GM12878 (cell line): ENCODE results near the gene ARL15. TPM values are rescaled to one million over a fixed set of nuclear protein-coding genes. Genes with fewer than 3 reads are reported as not detected.

Experiments
- ATAC-seq: fragments of 200-7000 bp; cut with Tn5 transposase; 3 replicates; pipeline ENCODE4 v1.9.1; 2020; ENCODE audit warnings: mild to moderate bottlenecking, moderate library complexity
- BruUV-seq: library from RNA; stranded (reverse); fragments of 400-500 nt; replicated peaks from 2 replicates; lab custom pipeline; 2021; lab: Mats Ljungman, UMichigan
- CTCF ChIA-PET: fragments of 300-600 bp; sonication (Branson Sonifier 250); formaldehyde crosslinking; extraction: SDS; loops from one replicate; lab custom pipeline; 2021; ENCODE audit warnings: inconsistent platforms; lab: Yijun Ruan, JAX
- POLR2A ChIA-PET: fragments of 350-600 bp; formaldehyde crosslinking; extraction: SDS; loops from one replicate; lab custom pipeline; 2021; ENCODE audit warnings: inconsistent platforms; lab: Charles Lee
- RAD21 ChIA-PET: fragments of 300-600 bp; sonication (Branson Sonifier 250); formaldehyde crosslinking; loops from one replicate; lab custom pipeline; 2023; ENCODE audit warnings: antibody characterized with exemption; ENCODE audit not compliant: unreplicated experiment; lab: Charles Lee
- SMC1A ChIA-PET: fragments of 300-600 bp; sonication (Branson Sonifier 250); formaldehyde crosslinking; loops from one replicate; lab custom pipeline; 2023; ENCODE audit not compliant: unreplicated experiment, uncharacterized antibody; lab: Charles Lee
- DNase-seq: peaks from one replicate; pipeline ENCODE4 v3.0.0-alpha.2; 2011; ENCODE audit warnings: low read depth, low spot score
- FAIRE-seq: peaks from 3 replicates; lab custom pipeline; 2011; peaks lifted over from hg19 to GRCh38; lab: Jason Lieb, UNC
- H2AFZ ChIP-seq: 2 replicates; pipeline ENCODE4 v1.6.0; 2011; ENCODE audit warnings: low read depth, low read length, control low read depth; ENCODE audit not compliant: control insufficient read depth
- H3K27ac ChIP-seq: 2 replicates; pipeline ENCODE4 v1.5.1; 2011; ENCODE audit warnings: control low read depth; ENCODE audit not compliant: control insufficient read depth, insufficient read depth
- H3K27me3 ChIP-seq, 2 experiments: replicated peaks in 1 of 2; 2 replicates each; pipeline versions ENCODE4 v1.6.0 to v1.6.1; 2011; ENCODE audit warnings: low read length in 1 of 2; ENCODE audit not compliant: control insufficient read depth in 2 of 2, insufficient read depth in 2 of 2
- H3K36me3 ChIP-seq, 2 experiments: 2 replicates each; pipeline ENCODE4 v1.5.1; 2011; ENCODE audit warnings: low read length in 1 of 2; ENCODE audit not compliant: control insufficient read depth in 2 of 2, insufficient read depth in 2 of 2
- H3K4me1 ChIP-seq: 2 replicates; pipeline ENCODE4 v1.6.1; 2011; ENCODE audit warnings: mild to moderate bottlenecking, low read length, moderate library complexity, mixed read lengths; ENCODE audit not compliant: control insufficient read depth, insufficient read depth
- H3K4me2 ChIP-seq: 2 replicates; pipeline ENCODE4 v1.6.0; 2011; ENCODE audit warnings: control low read depth; ENCODE audit not compliant: control insufficient read depth, insufficient read depth
- H3K4me3 ChIP-seq: fragments of 200-600 bp; sonication (generic); 2 replicates; pipeline ENCODE4 v1.5.1; 2016
- H3K79me2 ChIP-seq: 2 replicates; pipeline ENCODE4 v1.6.0; 2011; ENCODE audit warnings: low read length; ENCODE audit not compliant: control insufficient read depth, insufficient read depth
- H3K9ac ChIP-seq: 2 replicates; pipeline ENCODE4 v1.8.0; 2011; ENCODE audit warnings: low read length, control low read depth, mixed read lengths; ENCODE audit not compliant: control insufficient read depth, insufficient read depth
- H3K9me3 ChIP-seq: replicated peaks from 3 replicates; pipeline ENCODE4 v1.5.1; 2011; ENCODE audit warnings: mild to moderate bottlenecking, low read length; ENCODE audit not compliant: control insufficient read depth, insufficient read depth
- H4K20me1 ChIP-seq: 2 replicates; pipeline ENCODE4 v1.6.0; 2011; ENCODE audit not compliant: control insufficient read depth, insufficient read depth
- IRF5 ChIP-seq: fragments of 450-650 bp; IDR thresholded peaks from 2 replicates; pipeline ENCODE4 v1.6.1; 2017; ENCODE audit warnings: borderline replicate concordance
- MTA3 ChIP-seq: IDR thresholded peaks from 2 replicates; pipeline ENCODE4 v1.6.1; 2012; ENCODE audit warnings: low read length, inconsistent platforms, borderline replicate concordance
- NRF1 ChIP-seq: conservative IDR thresholded peaks from 2 replicates; pipeline ENCODE4 v1.6.1; 2011; ENCODE audit warnings: mild to moderate bottlenecking, low read depth, low read length, improper control_type of control experiment
- RELB ChIP-seq: fragments of 450-650 bp; IDR thresholded peaks from 2 replicates; pipeline ENCODE4 v1.6.1; 2017; ENCODE audit warnings: low read depth, mild to moderate bottlenecking, moderate library complexity
- SMAD1 ChIP-seq: fragments of 450-650 bp; IDR thresholded peaks from 2 replicates; pipeline ENCODE4 v1.6.1; 2018; ENCODE audit warnings: mild to moderate bottlenecking, low read depth; ENCODE audit not compliant: partially characterized antibody
- TAF1 ChIP-seq: IDR thresholded peaks from 2 replicates; pipeline ENCODE4 v1.6.1; 2011; ENCODE audit warnings: mild to moderate bottlenecking, low read depth, low read length, borderline replicate concordance
- TBL1XR1 ChIP-seq: IDR thresholded peaks from 2 replicates; pipeline ENCODE4 v1.6.1; 2012; ENCODE audit warnings: low read depth, low read length, improper control_type of control experiment
- ZNF622 ChIP-seq: fragments of 450-650 bp; IDR thresholded peaks from 2 replicates; pipeline ENCODE4 v1.6.1; 2017; ENCODE audit warnings: mild to moderate bottlenecking, inconsistent platforms
- WGBS: methylation state at CpG from one replicate; pipeline ENCODE4 v1.1.6; 2016; ENCODE audit warnings: low lambda C conversion rate; ENCODE audit not compliant: insufficient replicate concordance, insufficient coverage; ENCODE audit errors: missing lambda C conversion rate; 5-methylcytosine and 5-hydroxymethylcytosine counted together
- in situ Hi-C: fragments of 300-500 bp; cut with MboI; formaldehyde crosslinking; loops from 9 replicates; pipeline ENCODE4 v1.14.3; 2018; ENCODE audit warnings: mixed read lengths
- intact Hi-C: fragments of 100-400 bp; cut with micrococcal nuclease; formaldehyde crosslinking; loops from one replicate; pipeline ENCODE4 v1.14.2; 2022; ENCODE audit not compliant: unreplicated experiment
- polyA plus RNA-seq, 11 experiments: library from polyadenylated mRNA; depleted of rRNA in 4 of 11; unstranded in 6 of 11; stranded (reverse) in 5 of 11; fragments of >200 nt; fragmentation: Nextera tagmentation in 4 of 11; fragmentation: Illumina TruSeq in 1 of 11; extraction: Ambion mirVana in 4 of 11; extraction: Trizol in 1 of 11; gene quantifications; 1 replicate in 1 of 11; 2 replicates in 10 of 11; pipeline versions ENCODE4 v1.2.1 to v1.2.3, GENCODE V29; 2011 to 2016; ENCODE audit warnings: inconsistent platforms in 2 of 11, missing spikeins in 2 of 11, low read depth in 1 of 11
- total RNA-seq, 4 experiments: library from RNA; depleted of rRNA in 3 of 4; stranded (reverse); fragments of >200 nt in 3 of 4; fragmentation: Illumina TruSeq in 1 of 4; extraction: Trizol in 1 of 4; gene quantifications; 2 replicates each; pipeline versions ENCODE4 v1.2.1 to v1.2.3, GENCODE V29; 2013 to 2021
- TF ChIP-seq, protein P1 (sequence below): fragments of 450-650 bp; IDR thresholded peaks from 2 replicates; pipeline ENCODE4 v1.6.1; 2014; ENCODE audit warnings: mild to moderate bottlenecking

Gene ARL15
- total and polyA plus RNA-seq, 10 of the 15 experiments (the other 5 are each of a cell fraction or from before 2014, with no cell fraction given), result 3.6 to 11.0 (median 7.7) TPM

DNA sequence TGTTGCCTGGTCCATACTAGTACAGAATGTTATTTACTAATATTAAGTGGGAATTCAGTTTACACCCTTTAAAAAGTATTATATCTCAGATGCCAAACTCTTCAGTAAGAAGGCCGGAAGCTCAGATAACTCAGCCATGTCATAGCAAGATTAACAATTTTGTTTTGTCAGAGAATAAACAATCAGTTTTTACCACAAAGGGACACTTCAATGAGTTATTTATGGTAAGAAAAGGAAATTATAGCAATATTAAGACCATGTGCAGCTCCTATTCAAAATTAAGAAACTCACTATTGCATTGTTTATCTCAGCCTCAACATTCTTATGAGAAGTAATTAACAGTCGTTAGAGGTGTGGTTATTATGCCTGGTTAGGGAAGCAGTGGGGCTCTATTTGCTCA is 13.1 kb upstream of the ARL15 start:
- intact Hi-C loops, result no loop called here
- H3K4me3 ChIP-seq, result no peak overlapping the region
- no peaks in the 10 kb centered on the region for H4K20me1 ChIP-seq
- H3K79me2 ChIP-seq, result no peaks in the 10 kb centered on the region
- no peaks in the 10 kb centered on the region for H3K36me3 ChIP-seq
- H3K9ac ChIP-seq, result no peak overlapping the region
- H3K27me3 ChIP-seq, result no peaks in the 10 kb centered on the region; a peak in 1 of 4 replicates
- no peaks in the 10 kb centered on the region for H3K4me1 ChIP-seq
- RAD21 ChIA-PET, result interaction anchor here (0.9 kb wide), 1 partner anchor 96 kb away, joined by 4 read pairs; no protein-coding TSS in a partner anchor
- in situ Hi-C loops, result no loop called here
- SMC1A ChIA-PET, result interaction anchor here (0.8 to 1.2 kb wide), 2 partner anchors 9 to 15 kb away, joined by 3 read pairs; no protein-coding TSS in a partner anchor
- ATAC-seq (no peak), DNase-seq (no peak), FAIRE-seq (no peak)
- no peak overlapping the region for H3K27ac ChIP-seq
- no peak for TF ChIP-seq SMAD1
- TF ChIP-seq RELB, result no peak
- TF ChIP-seq, protein P1, sequence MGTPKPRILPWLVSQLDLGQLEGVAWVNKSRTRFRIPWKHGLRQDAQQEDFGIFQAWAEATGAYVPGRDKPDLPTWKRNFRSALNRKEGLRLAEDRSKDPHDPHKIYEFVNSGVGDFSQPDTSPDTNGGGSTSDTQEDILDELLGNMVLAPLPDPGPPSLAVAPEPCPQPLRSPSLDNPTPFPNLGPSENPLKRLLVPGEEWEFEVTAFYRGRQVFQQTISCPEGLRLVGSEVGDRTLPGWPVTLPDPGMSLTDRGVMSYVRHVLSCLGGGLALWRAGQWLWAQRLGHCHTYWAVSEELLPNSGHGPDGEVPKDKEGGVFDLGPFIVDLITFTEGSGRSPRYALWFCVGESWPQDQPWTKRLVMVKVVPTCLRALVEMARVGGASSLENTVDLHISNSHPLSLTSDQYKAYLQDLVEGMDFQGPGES, result no peak
- no peak for TF ChIP-seq ZNF622
- TF ChIP-seq TAF1, result no peak
- TF ChIP-seq TBL1XR1, result no peak
- TF ChIP-seq IRF5, result no peak
- TF ChIP-seq NRF1, result no peak
- TF ChIP-seq MTA3, result no peak
- no peaks in the 10 kb centered on the region for H3K9me3 ChIP-seq
- 41% methylated on average over 2 of the region's 2 CpGs for WGBS
- no TSS peak for BruUV-seq
- H2AFZ ChIP-seq, result no peak overlapping the region
- H3K4me2 ChIP-seq, result no peak overlapping the region
- CTCF ChIA-PET, result interaction anchor here (1.4 to 2.4 kb wide), 2 partner anchors 96 to 166 kb away, joined by 3 to 10 read pairs; no protein-coding TSS in a partner anchor
- POLR2A ChIA-PET, result interaction anchor here (1.2 kb wide), 1 partner anchor 9 kb away, joined by 5 read pairs; no protein-coding TSS in a partner anchor
